SK-N-DZ (cell line): Measurements from ENCODE around the gene BEND5.

Experiments used
- DNase-seq: peaks from one replicate; pipeline ENCODE4 v3.0.0-alpha.2; 2015; ENCODE audit warnings: low spot score

BEND5 gene

DNA sequence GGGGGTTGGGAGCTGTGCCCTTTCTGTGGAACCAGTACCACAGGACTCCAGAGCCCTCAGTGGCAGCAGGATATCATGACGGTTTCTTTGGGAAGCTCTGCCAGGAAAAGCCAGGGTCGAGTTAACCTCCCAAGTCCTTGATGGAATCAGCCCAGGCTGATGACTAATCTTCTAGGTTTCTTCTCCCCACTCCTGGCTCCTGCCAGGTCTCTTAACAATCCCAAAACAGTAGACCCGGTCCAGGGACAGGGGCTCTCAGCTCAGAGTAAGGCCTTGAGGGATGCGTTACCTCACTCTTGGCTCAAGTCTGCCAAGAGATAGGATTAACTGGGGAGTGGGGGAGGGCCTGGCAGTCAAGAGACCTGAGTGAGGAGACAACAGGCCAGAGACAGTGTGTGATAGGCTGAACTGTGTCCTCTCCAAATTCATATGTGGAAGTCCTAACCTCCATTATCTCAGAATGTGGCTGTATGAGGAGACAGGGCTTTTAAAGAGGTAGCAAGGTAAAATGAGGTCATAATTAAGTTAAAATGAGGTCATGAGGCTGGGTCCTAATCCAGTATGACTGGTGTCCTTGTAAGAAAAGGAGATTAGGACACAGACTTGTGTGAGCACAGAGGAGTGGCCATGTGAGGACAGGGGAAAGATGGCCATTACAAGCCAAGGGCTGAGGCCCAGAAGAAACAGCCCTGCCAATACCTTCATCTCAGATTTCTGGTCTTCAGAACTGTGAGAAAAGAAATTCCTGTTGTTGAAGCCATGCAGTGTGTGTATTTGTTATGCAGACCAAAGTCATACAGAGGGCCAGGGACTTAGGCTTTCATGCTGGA lies 95.0 kb downstream of the BEND5 start:
- DNase-seq, result no peak

DNA sequence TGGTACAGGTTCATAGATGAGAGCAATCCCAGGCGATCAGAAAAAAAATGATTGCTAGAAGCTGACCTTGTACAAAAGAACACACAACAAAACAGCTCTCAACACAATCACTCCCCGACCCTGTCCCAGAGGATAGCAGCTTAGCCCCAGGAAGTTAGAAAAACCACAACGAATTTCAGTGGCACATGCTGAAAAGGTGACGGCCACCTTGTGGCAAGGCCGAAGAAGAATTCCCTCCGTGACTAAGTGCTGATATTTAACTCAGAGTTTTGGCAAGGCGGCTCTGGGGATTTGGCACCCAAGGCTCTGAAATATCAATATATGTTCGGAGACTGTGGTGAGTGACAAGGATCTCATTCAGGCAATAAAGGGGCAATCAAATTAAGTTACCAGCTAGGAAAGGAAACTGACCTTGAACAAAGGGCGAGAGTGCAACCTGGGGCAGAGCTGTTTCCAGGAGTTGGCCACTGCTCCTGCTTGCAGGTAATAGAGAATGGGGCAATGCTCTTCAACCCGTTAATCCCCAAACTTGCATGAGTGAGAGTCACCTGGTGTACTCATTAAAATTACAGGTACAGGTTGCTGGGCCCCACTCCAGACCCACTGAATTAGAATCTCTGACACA lies 96.2 kb downstream of the BEND5 start:
- DNase-seq, result no peak

DNA sequence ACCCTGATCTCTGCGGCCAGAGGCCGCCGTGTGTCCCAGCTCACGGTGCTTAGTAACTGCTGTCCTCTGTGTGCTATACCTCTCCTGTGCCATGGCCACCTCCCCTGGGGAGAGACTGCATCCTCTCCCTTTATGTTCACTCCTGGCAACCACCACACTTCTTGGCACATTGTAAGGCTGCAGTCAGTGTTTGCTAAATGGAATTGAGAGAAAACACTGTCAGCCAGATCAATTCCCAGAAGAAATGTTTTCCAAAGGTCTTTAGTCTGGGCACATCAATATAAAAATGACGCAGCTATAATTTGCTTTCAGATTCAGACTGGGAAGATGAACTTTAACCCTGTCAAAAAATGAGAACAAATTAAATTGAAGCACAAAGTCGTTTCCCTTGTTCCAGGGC lies 96.8 kb downstream of the BEND5 start:
- DNase-seq, result no peak

DNA sequence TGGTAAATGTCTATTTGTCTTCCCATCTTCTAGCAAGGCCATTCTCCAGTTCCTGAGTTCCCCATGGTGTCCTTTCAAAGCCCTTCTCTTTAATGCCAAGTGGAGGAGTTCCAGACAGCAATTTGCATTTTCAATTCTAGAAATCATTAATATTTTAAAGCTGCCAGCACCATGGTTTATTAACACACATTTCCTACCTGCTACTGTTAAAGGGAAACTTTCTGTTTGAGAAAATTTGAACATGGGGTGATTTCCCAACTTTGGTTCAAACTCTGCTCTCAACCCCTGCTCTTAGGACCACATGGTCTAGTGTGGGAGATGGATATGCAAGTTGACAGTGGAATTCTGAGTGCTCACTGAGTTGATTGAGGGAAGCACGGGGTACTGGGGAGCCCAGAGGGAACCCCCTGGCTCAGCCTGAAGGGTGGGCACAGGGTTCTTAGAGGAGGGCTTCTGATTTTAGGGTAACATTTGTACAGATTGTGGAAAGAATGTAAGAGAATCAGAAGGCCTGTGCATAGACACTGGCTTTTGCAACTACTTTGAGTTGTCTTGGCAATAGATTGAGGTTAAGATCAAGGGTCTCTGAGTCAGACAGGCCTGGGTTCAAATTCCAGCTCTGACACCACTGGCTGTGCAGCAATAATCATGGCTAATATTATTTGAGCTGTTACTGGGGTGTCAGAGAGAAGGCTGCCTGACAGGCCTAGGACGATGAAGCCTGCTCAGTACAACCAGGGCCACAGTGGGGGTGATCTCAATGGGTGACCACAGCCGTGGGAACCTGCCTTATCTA lies 97.8 kb downstream of the BEND5 start:
- no peak for DNase-seq
